MCF 10A (cell line): ENCODE measurements around the gene ADARB2. TPM values are rescaled to one million over a fixed set of nuclear protein-coding genes. Genes with fewer than 3 reads are reported as not detected.

Experiments used
- BruUV-seq: library from RNA; stranded (reverse); fragments of 400-500 nt; replicated peaks from 2 replicates; lab custom pipeline; 2021; lab: Mats Ljungman, UMichigan
- CTCF ChIA-PET: fragments of 300-600 bp; sonication (Branson Sonifier 250); formaldehyde crosslinking; extraction: SDS; loops from one replicate; lab custom pipeline; 2021; ENCODE audit warnings: antibody characterized with exemption, inconsistent platforms; lab: Yijun Ruan, JAX
- POLR2A ChIA-PET: fragments of 300-600, 350-650 bp; sonication (Branson Sonifier 250); formaldehyde crosslinking; extraction: SDS; loops from one replicate; lab custom pipeline; 2020; ENCODE audit warnings: antibody characterized with exemption, inconsistent platforms; lab: Yijun Ruan, JAX
- DNase-seq: peaks from one replicate; pipeline ENCODE4 v3.0.0-alpha.2; 2018; ENCODE audit not compliant: unreplicated experiment
- H3K27ac Mint-ChIP-seq: one replicate; pipeline ENCODE4 v1.8.0; 2022; ENCODE audit warnings: mild to moderate bottlenecking, low read depth, mixed read lengths; ENCODE audit not compliant: unreplicated experiment
- H3K27me3 Mint-ChIP-seq: one replicate; pipeline ENCODE4 v1.8.0; 2022; ENCODE audit warnings: mixed read lengths; ENCODE audit not compliant: insufficient read depth, unreplicated experiment
- H3K36me3 Mint-ChIP-seq: one replicate; pipeline ENCODE4 v1.8.0; 2022; ENCODE audit warnings: mild to moderate bottlenecking, moderate library complexity, mixed read lengths; ENCODE audit not compliant: insufficient read depth, unreplicated experiment
- H3K4me1 Mint-ChIP-seq: one replicate; pipeline ENCODE4 v1.8.0; 2022; ENCODE audit warnings: mixed read lengths; ENCODE audit not compliant: insufficient read depth, unreplicated experiment
- H3K4me3 Mint-ChIP-seq: one replicate; pipeline ENCODE4 v1.8.0; 2022; ENCODE audit warnings: mild to moderate bottlenecking, moderate library complexity, mixed read lengths; ENCODE audit not compliant: unreplicated experiment
- H3K9me3 Mint-ChIP-seq: one replicate; pipeline ENCODE4 v1.8.0; 2022; ENCODE audit warnings: mixed read lengths; ENCODE audit not compliant: unreplicated experiment
- intact Hi-C: fragments of 100-400 bp; cut with micrococcal nuclease; formaldehyde crosslinking; loops from 2 replicates; pipeline ENCODE4 v1.14.1; 2022
- total RNA-seq: library from RNA; stranded (reverse); gene quantifications from 2 replicates; pipeline ENCODE4 v1.2.3, GENCODE V29; 2022
- TF ChIP-seq, protein P1 (sequence below): fragments of 200-600 bp; IDR thresholded peaks from one replicate; pipeline ENCODE4 v1.8.0; 2022; ENCODE audit warnings: antibody characterized with exemption, mild to moderate bottlenecking; ENCODE audit not compliant: unreplicated experiment

Gene ADARB2
- total RNA-seq, 1 experiment from 2014 or later: 0.96 TPM

DNA sequence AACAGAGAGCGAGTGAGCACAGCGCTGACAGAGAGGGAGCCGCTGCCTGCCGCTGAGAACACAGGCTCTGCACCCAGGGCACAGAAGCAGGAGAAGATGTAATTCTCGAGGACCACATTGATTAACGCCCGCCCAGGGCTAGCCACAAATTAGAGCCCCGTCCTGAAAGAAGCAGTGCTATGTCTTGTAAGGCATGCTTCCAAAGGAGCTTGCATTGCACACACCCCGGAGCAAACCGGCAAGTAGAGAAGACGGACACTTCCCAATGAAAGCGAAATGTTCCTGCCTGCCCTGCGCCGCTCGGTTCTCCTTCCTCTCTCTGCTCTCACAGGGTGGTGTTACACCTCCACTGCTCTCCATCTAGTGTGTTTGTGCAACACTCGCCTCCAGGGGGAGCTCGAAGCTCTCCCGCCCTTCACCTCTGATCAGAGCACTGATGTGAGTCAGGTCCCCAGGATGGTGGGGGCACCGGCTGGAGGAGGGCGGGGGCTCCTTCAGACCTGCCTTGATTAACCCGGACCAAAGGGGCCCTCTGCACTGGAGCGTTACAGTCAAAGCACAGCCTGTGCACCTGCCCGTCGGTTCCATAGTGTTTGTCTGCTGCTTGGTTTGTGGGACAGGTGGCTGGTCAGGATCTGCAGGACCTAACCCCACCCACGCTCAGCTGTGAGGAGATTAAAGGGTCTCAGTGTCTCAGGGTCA, 316.5 kb downstream of the ADARB2 start:
- peaks cover 19% of the 10 kb centered on the region for H3K27me3 Mint-ChIP-seq
- intact Hi-C loops: loop anchor here (10.0 kb wide), 1 partner anchor 1554 kb away; no protein-coding TSS in a partner anchor
- CTCF ChIA-PET: interaction anchor here (0.5 to 2.5 kb wide), 28 partner anchors 9 to 1623 kb away, joined by 3 to 16 read pairs (median 4); no protein-coding TSS in a partner anchor

DNA sequence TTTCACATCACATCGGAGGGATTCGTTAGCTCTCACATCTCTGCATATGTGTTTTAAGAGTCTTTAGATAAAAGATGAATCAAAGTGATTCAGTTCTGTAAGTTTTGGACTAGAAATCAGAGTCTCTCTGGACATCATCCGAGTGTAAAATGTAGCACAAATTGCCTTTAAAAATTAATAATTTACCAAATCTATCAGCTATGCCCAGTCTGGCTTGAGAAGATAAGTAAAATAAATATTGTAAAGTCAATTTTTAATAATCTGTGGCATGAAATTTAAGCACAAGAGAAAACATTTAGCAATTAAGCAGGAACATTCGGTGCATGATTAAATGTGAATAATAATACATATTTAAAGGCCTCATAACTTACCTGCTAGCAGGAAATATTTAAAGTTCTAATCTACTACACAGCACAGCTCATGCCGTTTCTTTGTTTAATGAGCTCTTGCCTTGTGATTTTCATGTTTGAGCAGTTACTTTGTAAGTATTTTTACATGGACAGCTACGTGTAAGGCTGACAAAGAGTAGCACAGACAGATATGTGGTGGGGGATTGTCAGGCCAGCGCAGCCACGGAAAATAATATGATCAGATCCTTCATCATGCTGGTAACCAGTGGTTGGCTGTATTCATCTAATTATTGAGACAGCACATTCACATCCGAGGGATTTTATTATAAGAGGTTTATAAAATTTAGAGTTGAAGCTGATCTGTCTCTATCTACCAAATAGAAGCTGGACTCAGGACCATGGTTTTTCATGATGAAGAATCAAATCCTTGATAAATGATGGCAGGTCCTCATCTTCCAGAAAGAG, 317.3 kb downstream of the ADARB2 start:
- Mint-ChIP-seq H3K27ac (no peak overlapping the region), H3K27me3 (peaks cover 11% of the 10 kb centered on the region), H3K9me3 (peaks cover 6% of the 10 kb centered on the region), H3K4me3 (peak overlapping the region; percentile 45), H3K4me1 (peaks cover 6% of the 10 kb centered on the region), H3K36me3 (no peaks in the 10 kb centered on the region)
- ChIA-PET CTCF (interaction anchor here (0.6 to 2.5 kb wide), 25 partner anchors 8 to 1623 kb away, joined by 3 to 16 read pairs (median 4); no protein-coding TSS in a partner anchor), POLR2A (interaction anchor here (0.6 to 0.7 kb wide), 2 partner anchors 211 to 250 kb away, joined by 3 to 4 read pairs; no protein-coding TSS in a partner anchor)
- TF ChIP-seq, protein P1, sequence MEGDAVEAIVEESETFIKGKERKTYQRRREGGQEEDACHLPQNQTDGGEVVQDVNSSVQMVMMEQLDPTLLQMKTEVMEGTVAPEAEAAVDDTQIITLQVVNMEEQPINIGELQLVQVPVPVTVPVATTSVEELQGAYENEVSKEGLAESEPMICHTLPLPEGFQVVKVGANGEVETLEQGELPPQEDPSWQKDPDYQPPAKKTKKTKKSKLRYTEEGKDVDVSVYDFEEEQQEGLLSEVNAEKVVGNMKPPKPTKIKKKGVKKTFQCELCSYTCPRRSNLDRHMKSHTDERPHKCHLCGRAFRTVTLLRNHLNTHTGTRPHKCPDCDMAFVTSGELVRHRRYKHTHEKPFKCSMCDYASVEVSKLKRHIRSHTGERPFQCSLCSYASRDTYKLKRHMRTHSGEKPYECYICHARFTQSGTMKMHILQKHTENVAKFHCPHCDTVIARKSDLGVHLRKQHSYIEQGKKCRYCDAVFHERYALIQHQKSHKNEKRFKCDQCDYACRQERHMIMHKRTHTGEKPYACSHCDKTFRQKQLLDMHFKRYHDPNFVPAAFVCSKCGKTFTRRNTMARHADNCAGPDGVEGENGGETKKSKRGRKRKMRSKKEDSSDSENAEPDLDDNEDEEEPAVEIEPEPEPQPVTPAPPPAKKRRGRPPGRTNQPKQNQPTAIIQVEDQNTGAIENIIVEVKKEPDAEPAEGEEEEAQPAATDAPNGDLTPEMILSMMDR: no peak
- intact Hi-C loops: loop anchor here (10.0 kb wide), 1 partner anchor 1555 kb away; no protein-coding TSS in a partner anchor
- no TSS peak for BruUV-seq
- no peak for DNase-seq

More for the DNA sequence above, 316.5 kb downstream of the ADARB2 start:
- Mint-ChIP-seq H3K4me3 (peak overlapping the region; percentile 45), H3K4me1 (peaks cover 6% of the 10 kb centered on the region), H3K36me3 (no peaks in the 10 kb centered on the region), H3K9me3 (no peaks in the 10 kb centered on the region), H3K27ac (no peak overlapping the region)
- DNase-seq: peak; percentile 69
- BruUV-seq: no TSS peak
- TF ChIP-seq, protein P1: peak; percentile 83
- POLR2A ChIA-PET: interaction anchor here (0.6 kb wide), 1 partner anchor 210 kb away, joined by 3 read pairs; no protein-coding TSS in a partner anchor

DNA sequence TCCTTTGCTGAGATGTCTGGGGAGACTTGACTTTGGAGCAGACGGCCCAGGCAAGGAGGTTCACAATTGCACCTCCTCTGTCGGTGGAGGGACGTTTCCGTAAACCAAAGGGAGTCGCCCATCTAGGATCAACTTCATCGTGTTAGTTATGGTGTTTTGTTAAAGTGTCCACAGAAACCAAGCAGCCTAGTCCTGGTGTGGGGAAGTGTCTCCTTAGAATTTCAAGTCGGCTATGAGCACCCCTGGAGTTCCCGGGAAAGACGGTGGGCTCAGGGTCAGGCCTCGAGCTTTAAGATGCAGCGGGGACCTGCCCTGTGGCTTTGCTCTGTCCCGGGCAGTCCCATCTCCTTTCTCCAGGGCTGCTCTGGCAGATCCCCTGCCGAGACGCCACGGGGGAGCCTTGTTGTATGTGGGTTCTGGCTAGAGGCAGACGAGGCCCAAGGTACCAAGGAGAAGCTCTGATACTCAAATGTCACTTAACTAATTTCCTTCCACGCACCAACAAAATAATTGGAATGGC, 319.2 kb downstream of the ADARB2 start:
- H3K4me1 Mint-ChIP-seq: peaks cover 6% of the 10 kb centered on the region
- no peaks in the 10 kb centered on the region for H3K36me3 Mint-ChIP-seq
- no peaks in the 10 kb centered on the region for H3K27me3 Mint-ChIP-seq
- intact Hi-C loops: no loop called here
- no peak overlapping the region for H3K27ac Mint-ChIP-seq
- ChIA-PET POLR2A (no interaction called here), CTCF (interaction anchor here (0.6 kb wide), 1 partner anchor 76 kb away, joined by 3 read pairs; no protein-coding TSS in a partner anchor)
- TF ChIP-seq, protein P1: no peak
- no peak overlapping the region for H3K4me3 Mint-ChIP-seq
- DNase-seq: no peak
- no TSS peak for BruUV-seq
- H3K9me3 Mint-ChIP-seq: peaks cover 13% of the 10 kb centered on the region
